ENCODE measurements around the gene ITGAE. TPM values are rescaled to one million over a fixed set of nuclear protein-coding genes. Genes with fewer than 3 reads are reported as not detected.
A peak's percentile ranks its signal among the peaks of the same experiment; 100 is the strongest.

Gene ITGAE
- total RNA-seq, 2 donors from 2014 or later = 21.8 to 34.3 TPM

- Mint-ChIP-seq H3K36me3 (ENCODE audit: low read depth) (peaks cover 59% of the 10 kb centered on the region), H3K9me3 (no peaks in the 10 kb centered on the region), H3K27ac (no peak overlapping the region), H3K27me3 (ENCODE audit: insufficient read depth) (no peaks in the 10 kb centered on the region), H3K4me1 (no peaks in the 10 kb centered on the region), H3K4me3 (no peak overlapping the region)
- no peaks in the 10 kb centered on the region for H3K4me1 ChIP-seq (ENCODE audit: control insufficient read depth, insufficient read depth, low read length)
- H3K9me3 ChIP-seq (ENCODE audit: control insufficient read depth, low read length) = no peaks in the 10 kb centered on the region
- 88 to 93% methylated on average over 3 to 5 of the region's 5 CpGs for WGBS, 2 experiments (ENCODE audit: insufficient coverage in 1 of 2, insufficient read length in 1 of 2)
- no peak for DNase-seq
- H3K27ac ChIP-seq (ENCODE audit: low read depth, low read length) = no peak overlapping the region
- no peak overlapping the region for H3K4me3 ChIP-seq (ENCODE audit: low read length)
- TF ChIP-seq CTCF (conservative IDR thresholded peaks at IDR 0.05) = no peak
- no peak overlapping the region for H3K9ac ChIP-seq (ENCODE audit: extremely low read depth, low read length, poor library complexity, severe bottlenecking)
- H3K27me3 ChIP-seq (ENCODE audit: control insufficient read depth, insufficient read depth, low read length, poor library complexity, severe bottlenecking) = no peaks in the 10 kb centered on the region
- peaks cover 35% of the 10 kb centered on the region for H3K36me3 ChIP-seq (ENCODE audit: control insufficient read depth, insufficient read depth, low read length)
Measured at GRCh38 chr17:3805581-3805980, 4.6 kb upstream of the ITGAE start.

- no peak overlapping the region for H3K4me3 ChIP-seq (ENCODE audit: low read length)
- no peak overlapping the region for H3K9ac ChIP-seq (ENCODE audit: extremely low read depth, low read length, poor library complexity, severe bottlenecking)
- H3K4me3 Mint-ChIP-seq = no peak overlapping the region
- H3K4me1 Mint-ChIP-seq = no peaks in the 10 kb centered on the region
- TF ChIP-seq CTCF (conservative IDR thresholded peaks at IDR 0.05) = no peak
- no peak overlapping the region for H3K27ac ChIP-seq (ENCODE audit: low read depth, low read length)
- H3K27ac Mint-ChIP-seq = no peak overlapping the region
- H3K27me3 ChIP-seq (ENCODE audit: control insufficient read depth, insufficient read depth, low read length, poor library complexity, severe bottlenecking) = no peaks in the 10 kb centered on the region
- WGBS, 2 experiments (ENCODE audit: insufficient coverage in 1 of 2, insufficient read length in 1 of 2) = 85 to 89% methylated on average over 6 of the region's 6 CpGs
- H3K9me3 Mint-ChIP-seq = no peaks in the 10 kb centered on the region
- no peaks in the 10 kb centered on the region for H3K27me3 Mint-ChIP-seq (ENCODE audit: insufficient read depth)
- no peaks in the 10 kb centered on the region for H3K9me3 ChIP-seq (ENCODE audit: control insufficient read depth, low read length)
- peaks cover 27% of the 10 kb centered on the region for H3K36me3 ChIP-seq (ENCODE audit: control insufficient read depth, insufficient read depth, low read length)
- no peak for DNase-seq
- H3K36me3 Mint-ChIP-seq (ENCODE audit: low read depth) = peaks cover 50% of the 10 kb centered on the region
- no peaks in the 10 kb centered on the region for H3K4me1 ChIP-seq (ENCODE audit: control insufficient read depth, insufficient read depth, low read length)
Measured at GRCh38 chr17:3804503-3804931, 3.5 kb upstream of the ITGAE start.

DNA sequence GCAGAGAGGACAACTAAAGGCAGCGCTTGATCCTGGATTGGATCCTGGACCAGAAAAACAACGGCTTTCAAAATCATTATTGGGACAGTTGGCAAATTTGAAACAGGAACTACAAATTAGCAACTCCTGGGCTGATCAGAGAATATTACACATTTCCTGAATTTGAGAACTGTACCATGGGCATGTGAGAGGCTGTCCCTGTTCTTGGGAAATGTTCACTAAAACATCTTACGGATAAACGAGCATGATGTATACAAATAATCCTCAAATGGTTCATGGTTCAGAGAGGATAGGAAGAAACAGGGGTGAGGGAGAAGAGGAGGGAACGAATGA, 2.3 kb upstream of the ITGAE start:
- no peaks in the 10 kb centered on the region for H3K27me3 ChIP-seq (ENCODE audit: control insufficient read depth, insufficient read depth, low read length, poor library complexity, severe bottlenecking)
- H3K27me3 Mint-ChIP-seq (ENCODE audit: insufficient read depth) = no peaks in the 10 kb centered on the region
- H3K4me1 Mint-ChIP-seq = no peaks in the 10 kb centered on the region
- no peak for TF ChIP-seq CTCF (conservative IDR thresholded peaks at IDR 0.05)
- no peak overlapping the region for H3K4me3 ChIP-seq (ENCODE audit: low read length)
- peaks cover 42% of the 10 kb centered on the region for H3K36me3 Mint-ChIP-seq (ENCODE audit: low read depth)
- peaks cover 16% of the 10 kb centered on the region for H3K36me3 ChIP-seq (ENCODE audit: control insufficient read depth, insufficient read depth, low read length)
- H3K27ac ChIP-seq (ENCODE audit: low read depth, low read length) = no peak overlapping the region
- no peak overlapping the region for H3K4me3 Mint-ChIP-seq
- H3K9me3 ChIP-seq (ENCODE audit: control insufficient read depth, low read length) = no peaks in the 10 kb centered on the region
- WGBS, 2 experiments (ENCODE audit: insufficient coverage in 1 of 2, insufficient read length in 1 of 2) = 97 to 100% methylated on average over 5 of the region's 5 CpGs
- no peaks in the 10 kb centered on the region for H3K9me3 Mint-ChIP-seq
- DNase-seq = no peak
- H3K27ac Mint-ChIP-seq = peak overlapping the region; percentile 59
- no peaks in the 10 kb centered on the region for H3K4me1 ChIP-seq (ENCODE audit: control insufficient read depth, insufficient read depth, low read length)
- H3K9ac ChIP-seq (ENCODE audit: extremely low read depth, low read length, poor library complexity, severe bottlenecking) = no peak overlapping the region
